BJ (cell line): ENCODE measurements around the gene MMRN2. TPM values are rescaled to one million over a fixed set of nuclear protein-coding genes. Genes with fewer than 3 reads are reported as not detected.

ENCODE experiments used
- CTCF ChIA-PET: fragments of 350-600 bp; formaldehyde crosslinking; extraction: SDS; loops from one replicate; lab custom pipeline; 2021; ENCODE audit warnings: antibody characterized with exemption, inconsistent platforms; lab: Yijun Ruan, JAX
- POLR2A ChIA-PET: fragments of 300-600 bp; sonication (Branson Sonifier 250); formaldehyde crosslinking; extraction: SDS; loops from one replicate; lab custom pipeline; 2021; ENCODE audit warnings: antibody characterized with exemption; lab: Charles Lee
- DNase-seq: peaks from one replicate; pipeline ENCODE4 v3.0.0-alpha.2; 2011; ENCODE audit warnings: low read depth
- H3K27me3 ChIP-seq: 2 replicates; pipeline ENCODE4 v1.6.0; 2011; ENCODE audit warnings: low read length; ENCODE audit not compliant: control insufficient read depth, insufficient read depth
- H3K36me3 ChIP-seq: 2 replicates; pipeline ENCODE4 v1.5.1; 2011; ENCODE audit warnings: low read length; ENCODE audit not compliant: control insufficient read depth, insufficient read depth
- H3K4me3 ChIP-seq: 2 replicates; pipeline ENCODE4 v1.5.1; 2011; ENCODE audit warnings: low read depth, mild to moderate bottlenecking, control low read depth, low read length
- CTCF ChIP-seq: IDR thresholded peaks from 2 replicates; pipeline ENCODE4 v1.5.1; 2011; ENCODE audit warnings: low read depth, mild to moderate bottlenecking, control low read depth, inconsistent platforms, low read length, moderate library complexity; ENCODE audit not compliant: insufficient read depth
- polyA plus RNA-seq: library from polyadenylated mRNA; depleted of rRNA; stranded (reverse); fragments of >200 nt; gene quantifications from 2 replicates; pipeline ENCODE4 v1.2.3, GENCODE V29; 2011

MMRN2 gene
- polyA plus RNA-seq, 1 experiment = 2.7 TPM

GRCh38 chr10:86922553-86922961 is 34.9 kb downstream of the MMRN2 start:
- H3K36me3 ChIP-seq = peaks cover 8% of the 10 kb centered on the region
- TF ChIP-seq CTCF = no peak
- H3K27me3 ChIP-seq = no peaks in the 10 kb centered on the region
- POLR2A ChIA-PET = no interaction called here
- no peak overlapping the region for H3K4me3 ChIP-seq
- no peak for DNase-seq
- CTCF ChIA-PET = no interaction called here

- Histone ChIP-seq H3K4me3 (no peak overlapping the region), H3K36me3 (peaks cover 13% of the 10 kb centered on the region), H3K27me3 (no peaks in the 10 kb centered on the region)
- CTCF ChIA-PET = interaction anchor here (0.6 to 3.0 kb wide), 4 partner anchors 10 to 22 kb away, joined by 3 to 11 read pairs (median 4); no protein-coding TSS in a partner anchor
- TF ChIP-seq CTCF = no peak
- DNase-seq = no peak
- POLR2A ChIA-PET = interaction anchor here (0.7 kb wide), 1 partner anchor 25 kb away, joined by 8 read pairs; no protein-coding TSS in a partner anchor
These were observed 39.4 kb downstream of the MMRN2 start for GRCh38 chr10:86918022-86918471.

DNA sequence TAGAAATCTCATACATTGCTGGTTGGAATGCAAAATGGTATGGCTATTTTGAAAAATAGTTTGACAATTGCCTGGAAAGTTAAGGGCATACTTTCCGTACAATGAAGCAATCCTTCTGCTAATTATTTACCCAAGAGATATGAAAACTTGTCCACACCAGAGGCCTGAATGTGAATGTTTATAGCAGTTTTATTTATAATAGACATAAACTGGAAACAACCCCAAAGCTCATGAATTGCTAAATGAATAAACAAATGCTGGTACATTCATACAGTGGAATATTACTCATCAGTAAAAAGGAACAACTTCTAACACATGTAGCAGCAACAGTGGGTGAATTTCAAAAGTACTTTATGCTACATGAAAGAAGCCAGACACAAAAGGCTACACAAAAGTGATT is 42.7 kb downstream of the MMRN2 start:
- ChIA-PET CTCF (interaction anchor here (0.8 to 0.9 kb wide), 2 partner anchors 15 to 227 kb away, joined by 3 read pairs; no protein-coding TSS in a partner anchor), POLR2A (no interaction called here)
- TF ChIP-seq CTCF = no peak
- peaks cover 7% of the 10 kb centered on the region for H3K36me3 ChIP-seq
- H3K4me3 ChIP-seq = no peak overlapping the region
- H3K27me3 ChIP-seq = no peaks in the 10 kb centered on the region
- DNase-seq = no peak

DNA sequence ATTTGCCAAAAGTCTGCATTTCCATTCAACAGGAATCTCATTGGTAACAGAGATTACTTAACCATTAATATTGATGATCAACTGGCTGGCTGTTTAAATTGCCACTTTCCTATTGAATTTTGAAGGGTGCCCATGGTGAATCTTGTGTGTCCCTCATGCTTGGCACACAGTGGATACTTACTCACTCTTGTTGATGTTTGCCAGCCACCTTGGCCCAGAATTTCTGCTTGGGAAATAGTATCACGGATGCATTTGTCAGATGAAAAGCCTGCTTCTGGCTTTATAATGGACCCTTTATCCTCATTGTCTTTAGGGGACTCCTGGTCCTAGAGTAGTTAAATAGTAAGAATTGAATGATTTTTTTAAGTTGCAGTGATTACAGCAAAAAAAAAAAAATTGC is 52.0 kb downstream of the MMRN2 start:
- POLR2A ChIA-PET = no interaction called here
- peaks cover 6% of the 10 kb centered on the region for H3K36me3 ChIP-seq
- TF ChIP-seq CTCF = no peak
- DNase-seq = no peak
- H3K27me3 ChIP-seq = no peaks in the 10 kb centered on the region
- CTCF ChIA-PET = interaction anchor here (2.2 kb wide), 1 partner anchor 217 kb away, joined by 5 read pairs; no protein-coding TSS in a partner anchor
- no peak overlapping the region for H3K4me3 ChIP-seq

GRCh38 chr10:86904600-86904999 is 52.8 kb downstream of the MMRN2 start:
- H3K4me3 ChIP-seq = no peak overlapping the region
- peaks cover 6% of the 10 kb centered on the region for H3K36me3 ChIP-seq
- H3K27me3 ChIP-seq = no peaks in the 10 kb centered on the region
- ChIA-PET CTCF (interaction anchor here (0.6 to 3.0 kb wide), 3 partner anchors 14 to 217 kb away, joined by 3 to 8 read pairs (median 5); no protein-coding TSS in a partner anchor), POLR2A (no interaction called here)
- DNase-seq = no peak
- no peak for TF ChIP-seq CTCF
